Neuronal stem cell (in vitro differentiated cells): ENCODE measurements around the gene PKD1.

ENCODE experiments used
- DNase-seq: peaks from one replicate; pipeline ENCODE4 v3.0.0-alpha.2; 2013; ENCODE audit warnings: low spot score
- H2AFZ ChIP-seq: one replicate; pipeline ENCODE4 v1.6.1; 2013; ENCODE audit warnings: mild to moderate bottlenecking, low read length, inconsistent platforms
- H2AK5ac ChIP-seq: 2 replicates; pipeline ENCODE4 v1.6.1; 2013; ENCODE audit warnings: low read depth, mild to moderate bottlenecking, inconsistent platforms, low read length, moderate library complexity, mixed read lengths
- H2BK120ac ChIP-seq: 2 replicates; pipeline ENCODE4 v1.6.1; 2013; ENCODE audit warnings: low read depth, mild to moderate bottlenecking, inconsistent platforms, low read length, moderate library complexity, mixed read lengths
- H2BK12ac ChIP-seq: one replicate; pipeline ENCODE4 v1.6.1; 2013; ENCODE audit warnings: low read length, inconsistent platforms
- H2BK15ac ChIP-seq: 2 replicates; pipeline ENCODE4 v1.6.1; 2013; ENCODE audit warnings: mild to moderate bottlenecking, low read length, inconsistent platforms, mixed read lengths
- H2BK5ac ChIP-seq: one replicate; pipeline ENCODE4 v1.6.1; 2013; ENCODE audit warnings: inconsistent platforms, mild to moderate bottlenecking, low read length, moderate library complexity
- H3K14ac ChIP-seq: one replicate; pipeline ENCODE4 v1.6.1; 2013; ENCODE audit warnings: low read length, inconsistent platforms
- H3K18ac ChIP-seq: 2 replicates; pipeline ENCODE4 v1.6.1; 2013; ENCODE audit warnings: low read length, inconsistent platforms
- H3K23ac ChIP-seq: 2 replicates; pipeline ENCODE4 v1.6.1; 2013; ENCODE audit warnings: low read depth, mild to moderate bottlenecking, mixed read lengths, low read length, inconsistent platforms; ENCODE audit not compliant: poor library complexity
- H3K27ac ChIP-seq: replicated peaks from 3 replicates; pipeline ENCODE4 v1.5.1; 2013; ENCODE audit warnings: low read length, inconsistent platforms
- H3K27me3 ChIP-seq, 3 experiments: 2 replicates each; pipeline ENCODE4 v1.6.1; 2013; ENCODE audit warnings: low read length in 3 of 3, mild to moderate bottlenecking in 2 of 3, inconsistent platforms in 1 of 3, low read depth in 1 of 3, mixed read lengths in 1 of 3, moderate library complexity in 1 of 3; ENCODE audit not compliant: control insufficient read depth in 3 of 3, insufficient read depth in 3 of 3
- H3K36me3 ChIP-seq, 2 donors: replicated peaks in 1 of 2; 2 replicates each; pipeline ENCODE4 v1.6.1; 2013; ENCODE audit warnings: low read length in 2 of 2; ENCODE audit not compliant: control insufficient read depth in 2 of 2, insufficient read depth in 2 of 2
- H3K4ac ChIP-seq: 2 replicates; pipeline ENCODE4 v1.6.1; 2013; ENCODE audit warnings: inconsistent platforms, mild to moderate bottlenecking, low read length, moderate library complexity
- H3K4me1 ChIP-seq, 2 donors: 1 replicate in 1 of 2; 2 replicates in 1 of 2; pipeline ENCODE4 v1.6.1; 2013; ENCODE audit warnings: low read length in 2 of 2, low read depth in 1 of 2; ENCODE audit not compliant: control insufficient read depth in 2 of 2, insufficient read depth in 1 of 2
- H3K4me2 ChIP-seq: one replicate; pipeline ENCODE4 v1.6.1; 2013; ENCODE audit warnings: mild to moderate bottlenecking, low read length, inconsistent platforms; ENCODE audit not compliant: insufficient read depth, poor library complexity, severe bottlenecking
- H3K4me3 ChIP-seq, 2 donors: 2 replicates each; pipeline ENCODE4 v1.5.1; 2013; ENCODE audit warnings: low read length in 2 of 2, mild to moderate bottlenecking in 2 of 2, inconsistent platforms in 1 of 2, moderate library complexity in 1 of 2
- H3K79me1 ChIP-seq: one replicate; pipeline ENCODE4 v1.6.1; 2013; ENCODE audit warnings: low read depth, mild to moderate bottlenecking, inconsistent platforms, low read length, moderate library complexity
- H3K9ac ChIP-seq: one replicate; pipeline ENCODE4 v1.6.1; 2013; ENCODE audit warnings: mild to moderate bottlenecking, low read depth, low read length, inconsistent platforms; ENCODE audit not compliant: poor library complexity
- H3K9me3 ChIP-seq, 2 donors: replicated peaks in 1 of 2; 2 replicates each; pipeline versions ENCODE3 to v1.6.1; 2013; ENCODE audit warnings: low read length in 2 of 2, mild to moderate bottlenecking in 2 of 2, inconsistent platforms in 1 of 2, low read depth in 1 of 2, mixed read lengths in 1 of 2, moderate library complexity in 1 of 2; ENCODE audit not compliant: control insufficient read depth in 2 of 2, insufficient read depth in 1 of 2
- H4K8ac ChIP-seq: one replicate; pipeline ENCODE4 v1.6.1; 2013; ENCODE audit warnings: low read depth, mild to moderate bottlenecking, inconsistent platforms, low read length, moderate library complexity
- H4K91ac ChIP-seq: one replicate; pipeline ENCODE4 v1.6.1; 2013; ENCODE audit warnings: low read length, low read depth, mild to moderate bottlenecking, inconsistent platforms; ENCODE audit not compliant: poor library complexity
- WGBS, 2 donors: extraction: QIAGEN DNeasy Blood & Tissue Kit; methylation state at CpG; one replicate each; pipeline ENCODE4 v1.1.7; 2013; ENCODE audit warnings: missing lambda C conversion rate in 2 of 2, mixed read lengths in 1 of 2; ENCODE audit not compliant: insufficient read length in 2 of 2, insufficient replicate concordance in 1 of 2; ENCODE audit errors: extremely low coverage in 2 of 2; 5-methylcytosine and 5-hydroxymethylcytosine counted together

PKD1 gene

DNA sequence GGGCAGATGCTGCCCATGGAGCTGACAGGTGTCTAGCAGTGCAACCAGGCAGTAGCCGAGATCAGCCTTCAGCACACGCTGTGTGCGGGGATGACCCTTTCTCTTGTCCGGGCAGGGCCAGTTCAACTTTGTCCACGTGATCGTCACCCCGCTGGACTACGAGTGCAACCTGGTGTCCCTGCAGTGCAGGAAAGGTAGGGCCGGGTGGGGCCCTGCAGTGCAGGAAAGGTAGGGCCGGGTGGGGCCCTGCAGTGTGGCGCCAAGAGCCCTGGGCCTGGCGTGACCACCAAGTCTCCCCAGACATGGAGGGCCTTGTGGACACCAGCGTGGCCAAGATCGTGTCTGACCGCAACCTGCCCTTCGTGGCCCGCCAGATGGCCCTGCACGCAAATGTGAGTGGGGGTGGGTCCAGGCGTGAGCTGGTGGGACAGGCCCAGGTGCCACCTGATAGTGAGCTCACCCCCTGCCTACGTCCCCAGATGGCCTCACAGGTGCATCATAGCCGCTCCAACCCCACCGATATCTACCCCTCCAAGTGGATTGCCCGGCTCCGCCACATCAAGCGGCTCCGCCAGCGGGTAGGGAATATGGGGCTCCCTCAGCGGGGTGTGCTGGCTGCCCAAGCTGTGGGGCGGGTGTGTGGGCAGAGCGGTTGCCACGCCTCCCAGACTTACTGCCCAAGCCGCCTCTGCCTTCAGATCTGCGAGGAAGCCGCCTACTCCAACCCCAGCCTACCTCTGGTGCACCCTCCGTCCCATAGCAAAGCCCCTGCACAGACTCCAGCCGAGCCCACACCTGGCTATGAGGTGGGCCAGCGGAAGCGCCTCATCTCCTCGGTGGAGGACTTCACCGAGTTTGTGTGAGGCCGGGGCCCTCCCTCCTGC lies 47.7 kb downstream of the PKD1 start:
- H2AK5ac ChIP-seq: no peak overlapping the region
- H3K4me3 ChIP-seq: no peak overlapping the region
- H3K9ac ChIP-seq: peak overlapping the region; percentile 12
- H3K18ac ChIP-seq: no peak overlapping the region
- no peaks in the 10 kb centered on the region for H3K27me3 ChIP-seq
- H2BK120ac ChIP-seq: no peak overlapping the region
- no peak overlapping the region for H2BK15ac ChIP-seq
- no CpG with 5 or more reads among the region's 41 CpGs for WGBS, 2 donors
- no peak for DNase-seq
- H4K91ac ChIP-seq: no peak overlapping the region
- H2AFZ ChIP-seq: no peak overlapping the region
- peaks cover 0 to 16% of the 10 kb centered on the region in 2 donors for H3K4me1 ChIP-seq
- H3K36me3 ChIP-seq: peaks cover 48 to 90% of the 10 kb centered on the region in 2 donors
- H3K23ac ChIP-seq: peak overlapping the region; percentile 93
- H3K9me3 ChIP-seq: no peaks in the 10 kb centered on the region
- H3K79me1 ChIP-seq: peaks cover 15% of the 10 kb centered on the region
- H3K14ac ChIP-seq: no peak overlapping the region
- H2BK5ac ChIP-seq: no peak overlapping the region
- H3K4me2 ChIP-seq: no peak overlapping the region
- no peak overlapping the region for H3K4ac ChIP-seq
- H3K27ac ChIP-seq: no peak overlapping the region
- no peak overlapping the region for H2BK12ac ChIP-seq
- H4K8ac ChIP-seq: no peak overlapping the region

DNA sequence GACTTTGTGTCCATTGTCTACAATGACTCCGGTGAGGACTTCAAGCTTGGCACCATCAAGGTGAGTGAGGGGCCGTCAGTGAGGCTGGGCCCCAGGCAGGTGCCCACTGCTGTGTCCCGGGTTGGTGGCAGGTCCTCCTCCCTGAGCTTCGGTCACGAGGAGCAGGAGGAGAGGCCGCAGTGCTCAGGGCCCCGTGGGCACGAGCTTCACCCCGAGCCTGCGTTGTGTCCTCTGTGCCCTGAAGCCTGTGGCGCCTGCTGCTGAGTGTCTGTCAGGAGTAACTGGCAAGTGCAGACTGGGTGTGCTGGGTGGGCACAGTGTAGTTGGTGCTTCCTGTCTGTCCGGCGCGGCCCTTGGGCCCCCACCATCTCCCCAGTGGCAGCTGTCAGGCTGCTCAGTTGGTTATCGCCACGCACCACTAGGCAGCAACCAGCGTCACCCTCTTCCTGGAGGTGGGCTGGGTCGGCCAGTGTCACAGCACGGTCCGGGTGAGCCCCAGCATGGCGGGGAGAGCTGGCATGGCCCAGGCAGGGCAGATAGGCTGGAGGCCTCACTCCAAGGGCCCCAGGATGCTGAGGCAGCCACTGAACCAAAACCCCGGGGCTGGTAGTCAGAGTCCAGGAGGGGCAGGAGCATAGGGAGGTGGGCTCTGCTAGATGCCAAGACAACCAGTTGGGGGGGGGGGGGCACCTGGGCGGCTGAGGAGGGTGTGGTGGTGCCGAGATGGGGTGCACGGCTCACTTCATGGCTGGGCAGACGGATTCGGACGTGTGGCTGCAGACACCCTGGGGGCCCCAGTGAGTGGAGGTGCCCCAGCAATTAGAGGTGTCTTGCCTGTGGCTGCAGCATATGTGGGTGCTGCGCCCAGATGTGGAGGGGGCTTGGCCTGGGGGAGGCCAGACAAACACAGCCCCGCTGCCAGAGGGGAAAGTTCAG lies 48.6 kb downstream of the PKD1 start:
- no peak overlapping the region for H2BK12ac ChIP-seq
- H2BK5ac ChIP-seq: no peak overlapping the region
- no peak overlapping the region for H2BK15ac ChIP-seq
- H3K27ac ChIP-seq: no peak overlapping the region
- H3K36me3 ChIP-seq: peaks cover 51 to 90% of the 10 kb centered on the region in 2 donors
- H3K14ac ChIP-seq: no peak overlapping the region
- WGBS, 2 donors: no CpG with 5 or more reads among the region's 30 CpGs
- H3K18ac ChIP-seq: peak overlapping the region; percentile 57
- no peak overlapping the region for H4K8ac ChIP-seq
- H4K91ac ChIP-seq: no peak overlapping the region
- H3K4me3 ChIP-seq: no peak overlapping the region
- no peak overlapping the region for H2AK5ac ChIP-seq
- H3K4me2 ChIP-seq: no peak overlapping the region
- no peak for DNase-seq
- no peak overlapping the region for H2AFZ ChIP-seq
- peaks cover under 1 to 10% of the 10 kb centered on the region in 2 donors for H3K4me1 ChIP-seq
- H3K27me3 ChIP-seq: no peaks in the 10 kb centered on the region
- H3K23ac ChIP-seq: peak overlapping the region; percentile 93
- H3K9ac ChIP-seq: peak overlapping the region; percentile 60
- H3K79me1 ChIP-seq: peaks cover 12% of the 10 kb centered on the region
- H2BK120ac ChIP-seq: no peak overlapping the region
- no peaks in the 10 kb centered on the region for H3K9me3 ChIP-seq
- H3K4ac ChIP-seq: no peak overlapping the region

DNA sequence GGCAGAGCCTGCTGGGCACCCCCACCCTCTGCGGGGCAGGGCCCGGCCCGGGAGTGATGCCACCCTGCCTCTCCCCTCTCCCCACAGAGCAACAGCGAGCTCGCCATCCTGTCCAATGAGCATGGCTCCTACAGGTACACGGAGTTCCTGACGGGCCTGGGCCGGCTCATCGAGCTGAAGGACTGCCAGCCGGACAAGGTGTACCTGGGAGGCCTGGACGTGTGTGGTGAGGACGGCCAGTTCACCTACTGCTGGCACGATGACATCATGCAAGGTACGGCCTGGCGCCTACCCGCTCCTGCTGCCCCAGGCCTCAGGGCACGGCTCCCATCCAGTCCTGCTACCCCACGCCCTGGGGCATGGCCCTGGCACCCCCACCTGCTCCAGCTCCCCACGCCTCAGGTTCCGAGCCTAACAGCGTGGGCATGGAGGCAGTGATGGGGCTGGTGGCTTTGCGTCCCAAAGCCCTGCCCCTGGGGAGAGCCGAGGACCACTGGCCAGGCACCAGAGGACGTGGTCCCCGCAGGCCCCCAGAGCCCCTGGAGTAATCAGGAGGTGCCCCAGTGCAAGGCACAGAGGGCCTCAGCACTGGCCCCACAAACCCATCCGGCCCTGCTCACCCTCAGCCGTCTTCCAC lies 49.5 kb downstream of the PKD1 start:
- H4K91ac ChIP-seq: peak overlapping the region; percentile 43
- H2BK12ac ChIP-seq: peak overlapping the region; percentile 30
- H3K9ac ChIP-seq: peak overlapping the region; percentile 60
- peaks cover 58 to 91% of the 10 kb centered on the region in 2 donors for H3K36me3 ChIP-seq
- no peak overlapping the region for H2BK15ac ChIP-seq
- H3K4me3 ChIP-seq: no peak overlapping the region
- peak overlapping the region; percentile 44 for H3K23ac ChIP-seq
- no peak overlapping the region for H3K14ac ChIP-seq
- no peak overlapping the region for H4K8ac ChIP-seq
- no peak overlapping the region for H3K18ac ChIP-seq
- no peak overlapping the region for H2AK5ac ChIP-seq
- no peaks in the 10 kb centered on the region for H3K27me3 ChIP-seq
- H2AFZ ChIP-seq: no peak overlapping the region
- DNase-seq: no peak
- no peak overlapping the region for H3K4me2 ChIP-seq
- peaks cover 12% of the 10 kb centered on the region for H3K79me1 ChIP-seq
- H3K4me1 ChIP-seq: peaks cover 1 to 2% of the 10 kb centered on the region in 2 donors
- H3K9me3 ChIP-seq: no peaks in the 10 kb centered on the region
- WGBS, 2 donors: no CpG with 5 or more reads among the region's 27 CpGs
- H3K4ac ChIP-seq: no peak overlapping the region
- H2BK5ac ChIP-seq: no peak overlapping the region
- H3K27ac ChIP-seq: no peak overlapping the region
- H2BK120ac ChIP-seq: no peak overlapping the region
